ENCODE measurements around the gene NDUFS8.

DNA sequence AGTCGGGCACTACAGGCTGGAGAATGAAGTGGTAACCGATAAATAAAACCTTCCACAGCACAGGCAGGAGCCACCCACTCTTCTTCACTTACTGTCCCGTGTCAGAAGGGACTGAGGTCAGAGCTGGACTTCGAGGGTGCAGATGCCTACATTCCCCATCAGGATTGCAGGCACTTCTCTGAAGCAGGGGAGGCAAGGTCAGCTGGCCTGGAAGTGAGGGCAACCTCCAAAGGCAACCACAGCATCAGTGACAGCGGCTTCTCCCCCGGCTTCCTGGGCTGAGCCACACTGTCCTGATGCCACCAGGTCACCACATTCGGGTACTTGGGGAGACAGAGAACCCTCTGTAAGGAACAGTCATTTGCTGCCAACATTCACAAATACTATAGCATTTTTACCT is 31.0 kb downstream of the NDUFS8 start:
- no peak for TF ChIP-seq EZH2 (IDR thresholded peaks at IDR 0.05; ENCODE audit: insufficient read depth, poor library complexity, severe bottlenecking)
- TF ChIP-seq EZH2phosphoT487 (IDR thresholded peaks at IDR 0.05; ENCODE audit: insufficient read depth, low read depth) = no peak
